AG04450 (cell line): ENCODE results near the gene CEP43. TPM values are rescaled to one million over a fixed set of nuclear protein-coding genes. Genes with fewer than 3 reads are reported as not detected.

ENCODE experiments used
- CTCF ChIA-PET: fragments of 300-600, 350-600 bp; formaldehyde crosslinking; extraction: SDS; loops from one replicate; lab custom pipeline; 2022; ENCODE audit warnings: antibody characterized with exemption, inconsistent platforms; lab: Charles Lee
- POLR2A ChIA-PET: fragments of 350-600 bp; formaldehyde crosslinking; extraction: SDS; loops from one replicate; lab custom pipeline; 2021; ENCODE audit warnings: antibody characterized with exemption, inconsistent platforms; lab: Yijun Ruan, JAX
- DNase-seq: peaks from one replicate; pipeline ENCODE4 v3.0.0-alpha.2; 2011; ENCODE audit warnings: low read depth, low spot score
- H3K27ac ChIP-seq: one replicate; pipeline ENCODE4 v1.5.1; 2012; ENCODE audit warnings: low read depth, low read length, control low read depth
- H3K27me3 ChIP-seq: one replicate; pipeline ENCODE4 v1.6.0; 2012; ENCODE audit warnings: low read length; ENCODE audit not compliant: control insufficient read depth, insufficient read depth
- H3K4me3 ChIP-seq: 2 replicates; pipeline ENCODE4 v1.5.1; 2011; ENCODE audit warnings: mild to moderate bottlenecking, low read depth, low read length, control low read depth
- H3K9me3 ChIP-seq: 2 replicates; pipeline ENCODE4 v1.5.1; 2012; ENCODE audit warnings: low read length; ENCODE audit not compliant: control insufficient read depth, insufficient read depth
- polyA plus RNA-seq: library from polyadenylated mRNA; depleted of rRNA; stranded (reverse); fragments of >200 nt; gene quantifications from 2 replicates; pipeline ENCODE4 v1.2.3, GENCODE V29; 2011
- TF ChIP-seq, protein P1 (sequence below): IDR thresholded peaks from 2 replicates; pipeline ENCODE4 v1.5.1; 2011; ENCODE audit warnings: low read depth, low read length, control low read depth, inconsistent platforms

CEP43 gene
- polyA plus RNA-seq, 1 experiment = 21.4 TPM

DNA sequence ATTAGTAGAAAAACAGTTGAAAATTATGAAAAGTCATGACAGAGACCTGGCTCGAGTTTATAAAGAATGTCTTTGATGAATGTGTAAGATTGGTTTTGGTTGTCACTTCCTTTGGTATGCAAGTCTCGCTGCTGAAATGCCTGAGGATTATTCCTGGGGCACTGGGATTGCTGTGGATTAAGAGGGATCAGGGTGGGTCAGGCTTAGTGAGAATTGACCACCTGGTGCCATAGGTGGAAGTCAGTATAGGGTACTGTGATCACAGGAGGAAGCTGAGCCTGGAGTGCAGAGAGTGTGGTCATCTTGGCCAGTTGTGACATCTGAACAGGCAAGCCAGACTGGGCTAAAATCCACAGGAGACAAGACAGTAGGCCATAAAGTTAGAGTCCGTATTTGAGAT, 34.9 kb downstream of the CEP43 start:
- Histone ChIP-seq H3K27me3 (no peaks in the 10 kb centered on the region), H3K9me3 (no peaks in the 10 kb centered on the region), H3K4me3 (no peak overlapping the region), H3K27ac (no peak overlapping the region)
- TF ChIP-seq, protein P1, sequence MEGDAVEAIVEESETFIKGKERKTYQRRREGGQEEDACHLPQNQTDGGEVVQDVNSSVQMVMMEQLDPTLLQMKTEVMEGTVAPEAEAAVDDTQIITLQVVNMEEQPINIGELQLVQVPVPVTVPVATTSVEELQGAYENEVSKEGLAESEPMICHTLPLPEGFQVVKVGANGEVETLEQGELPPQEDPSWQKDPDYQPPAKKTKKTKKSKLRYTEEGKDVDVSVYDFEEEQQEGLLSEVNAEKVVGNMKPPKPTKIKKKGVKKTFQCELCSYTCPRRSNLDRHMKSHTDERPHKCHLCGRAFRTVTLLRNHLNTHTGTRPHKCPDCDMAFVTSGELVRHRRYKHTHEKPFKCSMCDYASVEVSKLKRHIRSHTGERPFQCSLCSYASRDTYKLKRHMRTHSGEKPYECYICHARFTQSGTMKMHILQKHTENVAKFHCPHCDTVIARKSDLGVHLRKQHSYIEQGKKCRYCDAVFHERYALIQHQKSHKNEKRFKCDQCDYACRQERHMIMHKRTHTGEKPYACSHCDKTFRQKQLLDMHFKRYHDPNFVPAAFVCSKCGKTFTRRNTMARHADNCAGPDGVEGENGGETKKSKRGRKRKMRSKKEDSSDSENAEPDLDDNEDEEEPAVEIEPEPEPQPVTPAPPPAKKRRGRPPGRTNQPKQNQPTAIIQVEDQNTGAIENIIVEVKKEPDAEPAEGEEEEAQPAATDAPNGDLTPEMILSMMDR = no peak
- DNase-seq = no peak
- CTCF ChIA-PET = interaction anchor here (1.3 kb wide), 1 partner anchor 44 kb away, joined by 4 read pairs; no protein-coding TSS in a partner anchor
- POLR2A ChIA-PET = no interaction called here

DNA sequence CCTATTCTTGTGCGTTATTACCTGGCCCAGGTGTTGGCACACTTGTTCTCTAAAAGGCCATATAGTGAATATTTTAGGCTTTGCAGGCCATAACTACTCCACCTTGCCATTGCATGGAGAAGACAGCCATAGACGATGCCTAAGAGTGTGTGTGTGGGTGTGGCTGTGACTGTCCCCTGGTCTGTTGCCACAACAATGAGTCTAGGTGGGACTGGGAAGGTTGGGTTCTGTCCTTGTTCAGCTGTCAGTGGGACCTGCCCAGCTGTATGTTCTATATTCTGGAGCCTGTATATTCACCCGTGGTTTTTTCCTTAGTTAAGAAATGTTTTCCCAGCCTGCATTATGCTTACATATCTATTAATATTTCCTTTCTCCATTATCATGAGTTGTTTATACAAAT, 38.6 kb downstream of the CEP43 start:
- ChIA-PET CTCF (no interaction called here), POLR2A (no interaction called here)
- no peaks in the 10 kb centered on the region for H3K27me3 ChIP-seq
- no peak overlapping the region for H3K4me3 ChIP-seq
- DNase-seq = no peak
- H3K9me3 ChIP-seq = no peaks in the 10 kb centered on the region
- TF ChIP-seq, protein P1 = no peak
- H3K27ac ChIP-seq = no peak overlapping the region

DNA sequence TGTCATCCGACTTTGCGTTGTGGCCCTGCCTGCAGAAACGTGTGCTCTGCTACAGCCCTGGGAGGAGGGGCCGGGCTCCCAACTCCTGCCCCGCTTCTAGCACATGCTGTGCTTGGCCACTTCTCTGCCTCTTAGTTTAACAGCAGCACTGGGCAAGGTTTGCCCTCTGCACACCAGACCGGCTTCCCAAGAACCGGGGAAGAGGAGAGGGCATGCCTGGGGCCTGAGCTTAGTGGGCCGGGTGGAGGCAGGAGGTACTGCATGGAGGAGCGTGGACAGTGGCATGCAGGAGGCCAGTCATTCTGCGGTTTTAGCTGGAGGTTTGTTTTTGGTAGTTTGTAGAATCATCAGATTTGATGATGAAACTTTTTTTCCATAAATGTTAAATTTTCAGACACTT, 45.5 kb downstream of the CEP43 start:
- POLR2A ChIA-PET = no interaction called here
- H3K27ac ChIP-seq = no peak overlapping the region

DNA sequence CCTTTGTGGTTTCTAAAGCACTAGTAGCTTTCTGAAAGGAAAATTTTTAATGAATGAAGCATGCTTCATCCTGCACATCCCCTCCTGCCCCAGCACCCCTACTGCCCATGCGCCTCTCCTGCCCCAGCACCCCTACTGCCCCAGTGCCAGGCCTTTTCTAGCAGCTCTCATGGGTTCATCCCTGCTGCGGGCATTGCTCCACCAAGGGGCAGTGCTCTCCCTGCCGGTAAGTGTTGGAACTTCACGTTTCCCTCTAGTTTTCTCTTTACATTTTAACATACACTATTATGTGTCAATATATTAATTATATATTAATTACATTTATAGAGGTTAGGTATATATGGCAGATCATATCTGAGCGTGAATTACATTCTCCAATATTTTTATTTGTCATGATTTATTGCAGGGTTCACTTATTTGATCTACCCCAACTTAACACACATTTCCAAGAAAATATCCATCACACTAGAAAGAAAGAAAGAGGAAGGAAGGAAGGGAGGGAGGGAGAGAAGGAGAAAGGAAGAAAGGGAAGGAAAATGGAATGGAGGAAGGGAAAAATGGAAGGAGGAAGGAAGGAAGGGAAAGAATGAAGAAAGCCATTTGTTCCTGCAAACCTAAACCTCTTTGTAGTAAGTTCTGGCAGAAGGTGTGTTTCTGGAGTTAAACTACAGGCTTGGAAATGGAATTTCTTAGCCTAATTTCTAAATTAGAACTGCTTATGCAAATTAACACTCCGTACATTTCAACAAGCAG, 46.8 kb downstream of the CEP43 start:
- DNase-seq = no peak
- H3K27ac ChIP-seq = no peak overlapping the region
- H3K4me3 ChIP-seq = no peak overlapping the region
- no peaks in the 10 kb centered on the region for H3K27me3 ChIP-seq
- H3K9me3 ChIP-seq = no peaks in the 10 kb centered on the region
- CTCF ChIA-PET = no interaction called here
- POLR2A ChIA-PET = no interaction called here
- TF ChIP-seq, protein P1 = 0 out of 2 replicates have a peak, but pooled peaks have one; percentile 3

More for the DNA sequence above, 45.5 kb downstream of the CEP43 start:
- H3K27me3 ChIP-seq = no peaks in the 10 kb centered on the region
- no peaks in the 10 kb centered on the region for H3K9me3 ChIP-seq
- no peak overlapping the region for H3K4me3 ChIP-seq
- DNase-seq = no peak
- TF ChIP-seq, protein P1 = no peak
- CTCF ChIA-PET = interaction anchor here (0.7 to 1.1 kb wide), 2 partner anchors 55 to 805 kb away, joined by 3 to 4 read pairs; no protein-coding TSS in a partner anchor

DNA sequence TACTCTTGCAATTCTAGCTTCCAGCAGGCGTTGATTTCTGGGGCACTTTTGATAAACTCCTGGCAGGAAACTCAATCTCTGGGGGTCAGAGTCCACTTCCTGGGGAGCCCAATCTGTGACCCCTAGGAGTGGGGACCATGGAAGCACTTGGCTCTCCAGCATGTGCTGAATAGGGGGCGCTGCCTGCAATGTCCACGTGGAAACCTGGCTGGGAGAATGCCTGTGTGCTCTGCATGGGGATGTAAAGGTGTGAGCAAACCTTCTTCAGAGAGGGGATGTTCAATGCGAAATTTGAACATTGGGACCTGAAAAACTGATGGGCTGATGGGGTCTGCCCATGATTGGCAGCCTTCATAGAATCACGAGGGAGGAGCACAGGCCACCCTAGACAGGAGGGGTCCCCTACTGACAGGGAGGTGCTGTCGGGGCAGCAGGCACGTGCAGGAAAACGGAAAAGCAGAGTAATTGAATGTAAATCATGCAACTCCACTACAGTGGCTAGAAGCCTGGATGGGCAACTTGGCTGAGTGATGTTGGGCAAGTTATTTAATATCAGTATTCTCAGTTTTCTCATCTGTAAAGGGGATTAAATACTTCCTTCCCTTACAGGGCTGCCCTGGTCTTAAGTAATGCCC, 47.8 kb downstream of the CEP43 start:
- Histone ChIP-seq H3K27ac (no peak overlapping the region), H3K9me3 (no peaks in the 10 kb centered on the region), H3K27me3 (no peaks in the 10 kb centered on the region), H3K4me3 (no peak overlapping the region)
- POLR2A ChIA-PET = no interaction called here
- TF ChIP-seq, protein P1 = no peak
- CTCF ChIA-PET = no interaction called here
- no peak for DNase-seq
